NCI-H774 (cell line): ENCODE results near the gene KIF26A.
"Not testable (repeated sequence)": the region's sequence is repeated elsewhere in the genome, so short reads cannot be mapped to it uniquely, and the experiment has no call there.

Experiments used
- DNase-seq: peaks from one replicate; lab custom pipeline; 2025; lab: John Stamatoyannopoulos, UW

Gene KIF26A

GRCh38 chr14:104144453-104144790 is 6.0 kb downstream of the KIF26A start:
- DNase-seq: no peak

GRCh38 chr14:104144911-104145825 is 6.8 kb downstream of the KIF26A start:
- no peak for DNase-seq

- no peak for DNase-seq
These were observed 7.6 kb downstream of the KIF26A start for GRCh38 chr14:104145826-104146601.

GRCh38 chr14:104146651-104147345 is 8.4 kb downstream of the KIF26A start:
- DNase-seq: no peak

GRCh38 chr14:104147346-104148125 is 9.1 kb downstream of the KIF26A start:
- DNase-seq: no peak

- no peak for DNase-seq
These were observed 10.3 kb downstream of the KIF26A start for GRCh38 chr14:104148433-104149277.

- no peak for DNase-seq
These were observed 10.8 kb downstream of the KIF26A start for GRCh38 chr14:104149278-104149595.

- DNase-seq: no peak
These were observed 11.3 kb downstream of the KIF26A start for GRCh38 chr14:104149617-104150135.

- no peak for DNase-seq
These were observed 12.0 kb downstream of the KIF26A start for GRCh38 chr14:104150136-104151025.

- DNase-seq: no peak
These were observed 12.6 kb downstream of the KIF26A start for GRCh38 chr14:104151026-104151381.

- DNase-seq: no peak
These were observed 13.3 kb downstream of the KIF26A start for GRCh38 chr14:104151566-104152245.

GRCh38 chr14:104152246-104152575 is 13.8 kb downstream of the KIF26A start:
- DNase-seq: no peak

- DNase-seq: no peak
These were observed 14.5 kb downstream of the KIF26A start for GRCh38 chr14:104152686-104153393.

GRCh38 chr14:104153394-104153755 is 15.0 kb downstream of the KIF26A start:
- not testable (repeated sequence) for DNase-seq

- DNase-seq: no peak
These were observed 15.9 kb downstream of the KIF26A start for GRCh38 chr14:104154246-104154645.

GRCh38 chr14:104155513-104155912 is 17.1 kb downstream of the KIF26A start:
- DNase-seq: no peak

- no peak for DNase-seq
These were observed 17.8 kb downstream of the KIF26A start for GRCh38 chr14:104156142-104156541.

GRCh38 chr14:104157016-104157928 is 18.9 kb downstream of the KIF26A start:
- no peak for DNase-seq
